ENCODE data around the gene XYLT1. TPM values are rescaled to one million over a fixed set of nuclear protein-coding genes. Genes with fewer than 3 reads are reported as not detected.
A peak's percentile ranks its signal among the peaks of the same experiment; 100 is the strongest.

XYLT1 gene
- total RNA-seq, 6 experiments from 2014 or later, result 22.0 to 51.1 (median 27.5) TPM

DNA sequence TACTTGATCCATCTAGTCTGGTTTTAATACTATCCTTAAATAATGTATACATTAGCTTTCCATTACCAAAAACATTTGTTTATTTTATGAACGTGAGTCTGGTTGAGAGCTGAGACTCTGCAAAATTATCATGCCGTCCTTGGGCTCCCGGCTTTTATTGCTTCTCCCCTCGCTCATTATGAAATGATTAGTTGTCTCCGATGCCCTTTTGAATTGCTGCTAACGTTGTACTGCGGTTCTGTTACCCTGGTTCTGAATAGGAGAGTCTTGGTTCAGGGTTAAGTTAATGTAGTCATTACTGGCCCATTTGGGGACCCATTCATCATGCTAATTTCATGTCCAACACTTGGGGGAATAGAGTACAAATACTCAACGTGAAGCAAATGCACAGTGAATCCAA, 12.8 kb downstream of the XYLT1 start:
- no peaks in the 10 kb centered on the region for H3K9me3 Mint-ChIP-seq
- H3K27ac Mint-ChIP-seq, result no peak overlapping the region
- peaks cover 40% of the 10 kb centered on the region for H3K4me1 Mint-ChIP-seq (ENCODE audit: low read depth)
- no peak overlapping the region for H3K4me3 Mint-ChIP-seq
- no peaks in the 10 kb centered on the region; the same call in 1 of the 2 replicates for H3K27me3 Mint-ChIP-seq (ENCODE audit: insufficient read depth)
- TF ChIP-seq, protein P1, sequence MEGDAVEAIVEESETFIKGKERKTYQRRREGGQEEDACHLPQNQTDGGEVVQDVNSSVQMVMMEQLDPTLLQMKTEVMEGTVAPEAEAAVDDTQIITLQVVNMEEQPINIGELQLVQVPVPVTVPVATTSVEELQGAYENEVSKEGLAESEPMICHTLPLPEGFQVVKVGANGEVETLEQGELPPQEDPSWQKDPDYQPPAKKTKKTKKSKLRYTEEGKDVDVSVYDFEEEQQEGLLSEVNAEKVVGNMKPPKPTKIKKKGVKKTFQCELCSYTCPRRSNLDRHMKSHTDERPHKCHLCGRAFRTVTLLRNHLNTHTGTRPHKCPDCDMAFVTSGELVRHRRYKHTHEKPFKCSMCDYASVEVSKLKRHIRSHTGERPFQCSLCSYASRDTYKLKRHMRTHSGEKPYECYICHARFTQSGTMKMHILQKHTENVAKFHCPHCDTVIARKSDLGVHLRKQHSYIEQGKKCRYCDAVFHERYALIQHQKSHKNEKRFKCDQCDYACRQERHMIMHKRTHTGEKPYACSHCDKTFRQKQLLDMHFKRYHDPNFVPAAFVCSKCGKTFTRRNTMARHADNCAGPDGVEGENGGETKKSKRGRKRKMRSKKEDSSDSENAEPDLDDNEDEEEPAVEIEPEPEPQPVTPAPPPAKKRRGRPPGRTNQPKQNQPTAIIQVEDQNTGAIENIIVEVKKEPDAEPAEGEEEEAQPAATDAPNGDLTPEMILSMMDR (IDR thresholded peaks at IDR 0.05), result no peak
- peaks cover 10% of the 10 kb centered on the region for H3K36me3 Mint-ChIP-seq (ENCODE audit: low read depth)
- DNase-seq, result no peak

GRCh38 chr16:17457513-17457912, 13.2 kb downstream of the XYLT1 start:
- TF ChIP-seq, protein P1 (IDR thresholded peaks at IDR 0.05), result no peak
- no peak overlapping the region for H3K27ac Mint-ChIP-seq
- H3K4me3 Mint-ChIP-seq, result no peak overlapping the region
- no peaks in the 10 kb centered on the region for H3K9me3 Mint-ChIP-seq
- no peak for DNase-seq
- peaks cover 10% of the 10 kb centered on the region for H3K36me3 Mint-ChIP-seq (ENCODE audit: low read depth)
- peaks cover 45% of the 10 kb centered on the region for H3K4me1 Mint-ChIP-seq (ENCODE audit: low read depth)
- H3K27me3 Mint-ChIP-seq (ENCODE audit: insufficient read depth), result no peaks in the 10 kb centered on the region; the same call in 1 of the 2 replicates

GRCh38 chr16:17454162-17454730, 16.5 kb downstream of the XYLT1 start:
- Mint-ChIP-seq H3K27me3 (ENCODE audit: insufficient read depth) (no peaks in the 10 kb centered on the region), H3K36me3 (ENCODE audit: low read depth) (0 out of 2 replicates have a peak, but pooled peaks cover 4% of the 10 kb centered on the region), H3K9me3 (no peaks in the 10 kb centered on the region), H3K4me1 (ENCODE audit: low read depth) (peaks cover 18% of the 10 kb centered on the region), H3K4me3 (no peak overlapping the region), H3K27ac (no peak overlapping the region)
- TF ChIP-seq, protein P1 (IDR thresholded peaks at IDR 0.05), result no peak
- DNase-seq, result no peak

DNA sequence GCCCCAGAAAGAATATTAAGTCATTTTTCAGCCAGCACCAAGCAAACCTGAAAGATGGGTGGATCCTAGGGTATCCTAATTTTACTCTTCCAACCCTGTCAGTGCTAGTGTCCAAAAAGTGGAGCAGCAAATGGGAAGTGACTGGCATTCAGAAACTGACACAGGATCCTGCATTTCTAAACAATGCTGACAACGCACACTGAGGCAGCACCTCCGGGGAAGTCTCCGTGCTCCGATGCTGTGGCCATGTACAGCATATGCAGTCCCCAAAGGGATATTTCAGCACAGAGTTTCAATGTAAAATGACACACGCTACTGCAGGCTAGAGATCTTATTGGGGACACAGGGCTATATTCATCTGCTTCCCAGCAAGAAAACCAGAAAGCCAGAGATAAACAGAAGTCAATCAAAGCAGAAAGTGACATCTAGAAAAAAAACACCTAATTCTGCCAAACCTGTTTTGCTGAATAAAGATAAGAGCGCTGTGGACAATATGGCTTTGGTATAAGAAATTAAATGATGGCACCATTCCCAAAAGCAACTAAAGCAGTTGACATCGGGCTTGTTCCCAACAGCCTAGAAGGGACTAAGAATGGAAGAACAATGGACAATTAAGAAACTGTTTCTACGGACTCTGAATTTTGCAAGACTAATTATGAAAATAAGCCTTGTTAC, 17.3 kb downstream of the XYLT1 start:
- TF ChIP-seq, protein P1 (IDR thresholded peaks at IDR 0.05), result no peak
- Mint-ChIP-seq H3K4me3 (no peak overlapping the region), H3K9me3 (no peaks in the 10 kb centered on the region), H3K4me1 (ENCODE audit: low read depth) (peaks cover 18% of the 10 kb centered on the region), H3K27me3 (ENCODE audit: insufficient read depth) (no peaks in the 10 kb centered on the region), H3K27ac (no peak overlapping the region), H3K36me3 (ENCODE audit: low read depth) (0 out of 2 replicates have a peak, but pooled peaks cover 4% of the 10 kb centered on the region)
- no peak for DNase-seq

DNA sequence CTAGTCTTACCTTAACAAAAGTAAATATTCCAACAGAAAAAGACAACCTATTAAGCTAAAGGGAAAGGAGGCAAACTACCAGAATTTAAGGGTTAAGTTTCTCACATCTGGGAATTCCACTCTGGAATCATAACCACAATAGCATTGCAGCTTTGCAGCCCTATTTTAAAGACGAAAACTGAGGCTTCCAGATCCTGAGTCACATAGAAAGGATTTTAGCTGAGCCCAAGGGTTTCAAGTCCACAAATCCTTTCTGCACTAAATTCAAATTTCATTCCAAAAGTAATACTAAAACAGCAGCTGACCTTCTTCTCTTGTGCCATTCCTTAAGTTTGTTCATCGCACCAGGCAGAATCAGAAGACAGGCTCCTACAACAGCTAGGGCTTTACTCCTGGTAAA, 17.8 kb downstream of the XYLT1 start:
- H3K9me3 Mint-ChIP-seq, result no peaks in the 10 kb centered on the region
- H3K4me1 Mint-ChIP-seq (ENCODE audit: low read depth), result peaks cover 14% of the 10 kb centered on the region
- H3K4me3 Mint-ChIP-seq, result no peak overlapping the region
- H3K27me3 Mint-ChIP-seq (ENCODE audit: insufficient read depth), result no peaks in the 10 kb centered on the region
- 0 out of 2 replicates have a peak, but pooled peaks cover 4% of the 10 kb centered on the region for H3K36me3 Mint-ChIP-seq (ENCODE audit: low read depth)
- DNase-seq, result peak; percentile 7
- TF ChIP-seq, protein P1 (IDR thresholded peaks at IDR 0.05), result no peak
- H3K27ac Mint-ChIP-seq, result 0 out of 2 replicates have a peak overlapping the region, but pooled peaks have one; percentile 12

All from HFFc6 (cell line).